Memory B cell (primary cell): Measurements from ENCODE around the gene CYP26C1.
A peak's percentile ranks its signal among the peaks of the same experiment; 100 is the strongest.

ENCODE experiments used
- ATAC-seq: fragments of 150-1000 bp; cut with Tn5 transposase; 2 replicates; pipeline ENCODE4 v1.10.0; 2021; ENCODE audit warnings: low read depth, mild to moderate bottlenecking, moderate library complexity
- DNase-seq, 2 donors: peaks; one replicate each; pipeline ENCODE4 v3.0.0; 2022; ENCODE audit warnings: low spot score in 2 of 2
- H3K27ac Mint-ChIP-seq: one replicate; pipeline ENCODE4 v1.8.0; 2022; ENCODE audit warnings: mild to moderate bottlenecking, moderate library complexity, mixed read lengths
- H3K27me3 Mint-ChIP-seq: one replicate; pipeline ENCODE4 v1.8.0; 2022; ENCODE audit warnings: mixed read lengths
- H3K36me3 Mint-ChIP-seq: one replicate; pipeline ENCODE4 v1.8.0; 2022; ENCODE audit warnings: mild to moderate bottlenecking, mixed read lengths
- H3K4me1 Mint-ChIP-seq: one replicate; pipeline ENCODE4 v1.8.0; 2022; ENCODE audit warnings: mixed read lengths
- H3K4me3 Mint-ChIP-seq: one replicate; pipeline ENCODE4 v1.8.0; 2022; ENCODE audit warnings: mild to moderate bottlenecking, moderate library complexity, mixed read lengths
- H3K9me3 Mint-ChIP-seq: one replicate; pipeline ENCODE4 v1.8.0; 2022; ENCODE audit warnings: mixed read lengths

Gene CYP26C1, protein sequence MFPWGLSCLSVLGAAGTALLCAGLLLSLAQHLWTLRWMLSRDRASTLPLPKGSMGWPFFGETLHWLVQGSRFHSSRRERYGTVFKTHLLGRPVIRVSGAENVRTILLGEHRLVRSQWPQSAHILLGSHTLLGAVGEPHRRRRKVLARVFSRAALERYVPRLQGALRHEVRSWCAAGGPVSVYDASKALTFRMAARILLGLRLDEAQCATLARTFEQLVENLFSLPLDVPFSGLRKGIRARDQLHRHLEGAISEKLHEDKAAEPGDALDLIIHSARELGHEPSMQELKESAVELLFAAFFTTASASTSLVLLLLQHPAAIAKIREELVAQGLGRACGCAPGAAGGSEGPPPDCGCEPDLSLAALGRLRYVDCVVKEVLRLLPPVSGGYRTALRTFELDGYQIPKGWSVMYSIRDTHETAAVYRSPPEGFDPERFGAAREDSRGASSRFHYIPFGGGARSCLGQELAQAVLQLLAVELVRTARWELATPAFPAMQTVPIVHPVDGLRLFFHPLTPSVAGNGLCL

DNA sequence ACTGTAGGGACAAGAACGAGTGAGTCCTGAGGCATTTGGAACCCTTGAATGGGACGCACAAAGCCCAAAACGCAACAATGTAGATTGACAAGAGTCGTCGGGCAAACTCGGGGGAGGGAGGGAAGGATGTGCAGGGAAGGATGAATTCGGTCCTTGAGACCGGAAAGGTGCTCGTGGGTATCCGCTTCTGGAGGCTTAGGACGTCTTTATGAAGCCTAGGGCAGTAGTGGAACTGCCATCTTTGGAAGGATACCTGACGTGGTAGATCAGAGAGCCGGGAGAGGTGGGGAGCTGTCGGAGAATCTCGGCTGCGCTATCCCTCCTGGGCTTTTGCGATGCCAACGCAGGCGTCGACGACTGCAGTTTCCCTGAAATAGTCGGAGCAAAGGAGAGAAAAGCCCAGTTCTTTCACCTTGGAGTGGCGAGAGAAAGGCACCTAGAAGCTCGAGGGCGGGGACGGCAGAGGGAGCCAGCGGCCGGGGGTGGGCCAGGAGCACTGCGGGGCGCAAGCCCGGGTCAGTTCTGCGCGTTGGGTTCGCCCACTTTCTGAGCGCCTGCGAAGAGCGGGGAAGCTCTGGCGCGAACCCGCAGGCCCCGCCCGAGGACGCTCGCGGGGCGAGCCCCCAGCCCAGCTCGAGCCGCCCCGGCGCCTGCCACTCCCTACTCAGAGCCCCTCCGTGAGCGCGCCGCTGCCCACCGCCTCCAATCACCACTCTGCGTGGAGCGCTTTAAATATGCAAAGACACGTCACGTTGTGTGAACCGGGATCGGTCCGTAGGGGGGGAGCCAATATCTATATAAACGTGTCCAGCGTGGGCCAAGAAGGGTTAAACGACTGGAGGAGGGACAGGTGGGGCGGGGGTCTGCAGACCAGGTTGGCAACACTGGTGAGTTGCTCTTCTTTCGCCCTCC lies at the start of gene CYP26C1:
TSS of gene CYP26C1 (plus strand) at position 824 of the 912 bp plus-strand sequence. CDS start 466 bp downstream, outside the sequence.
- Mint-ChIP-seq H3K4me1 (peaks cover 16% of the 10 kb centered on the region), H3K4me3 (peak within 1 kb of the TSS; percentile 82)

DNA sequence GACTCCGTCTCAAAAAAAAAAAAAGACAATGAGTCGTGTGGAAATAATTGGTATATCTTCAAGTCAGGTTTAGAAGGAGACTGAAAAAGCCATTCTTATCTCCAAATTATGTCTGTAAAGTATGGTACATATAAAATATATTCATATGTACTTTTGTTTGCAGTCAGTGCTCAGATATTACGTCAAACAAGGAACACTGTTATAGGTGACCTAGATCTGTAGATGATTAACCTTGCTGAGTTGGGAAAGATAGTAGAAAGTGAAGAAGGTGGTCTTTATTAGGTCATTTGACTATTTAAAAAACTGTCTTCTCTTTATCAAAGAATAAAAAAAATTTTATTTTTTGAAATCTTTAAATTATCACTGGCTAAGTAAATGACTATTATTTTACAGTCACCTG lies 44.9 kb upstream of the CYP26C1 start:
- Mint-ChIP-seq H3K4me3 (no peak overlapping the region), H3K9me3 (no peaks in the 10 kb centered on the region), H3K27ac (no peak overlapping the region), H3K27me3 (no peaks in the 10 kb centered on the region), H3K36me3 (peaks cover 13% of the 10 kb centered on the region), H3K4me1 (no peaks in the 10 kb centered on the region)
- no peak for ATAC-seq
- DNase-seq: no peak

More for the DNA sequence above, at the start of gene CYP26C1:
- DNase-seq: no peak
- Mint-ChIP-seq H3K27ac (no peak within 1 kb of the TSS), H3K9me3 (no peaks in the 10 kb centered on the region), H3K36me3 (peaks cover 22% of the 10 kb centered on the region), H3K27me3 (peaks cover 15% of the 10 kb centered on the region)
- ATAC-seq: no peak

DNA sequence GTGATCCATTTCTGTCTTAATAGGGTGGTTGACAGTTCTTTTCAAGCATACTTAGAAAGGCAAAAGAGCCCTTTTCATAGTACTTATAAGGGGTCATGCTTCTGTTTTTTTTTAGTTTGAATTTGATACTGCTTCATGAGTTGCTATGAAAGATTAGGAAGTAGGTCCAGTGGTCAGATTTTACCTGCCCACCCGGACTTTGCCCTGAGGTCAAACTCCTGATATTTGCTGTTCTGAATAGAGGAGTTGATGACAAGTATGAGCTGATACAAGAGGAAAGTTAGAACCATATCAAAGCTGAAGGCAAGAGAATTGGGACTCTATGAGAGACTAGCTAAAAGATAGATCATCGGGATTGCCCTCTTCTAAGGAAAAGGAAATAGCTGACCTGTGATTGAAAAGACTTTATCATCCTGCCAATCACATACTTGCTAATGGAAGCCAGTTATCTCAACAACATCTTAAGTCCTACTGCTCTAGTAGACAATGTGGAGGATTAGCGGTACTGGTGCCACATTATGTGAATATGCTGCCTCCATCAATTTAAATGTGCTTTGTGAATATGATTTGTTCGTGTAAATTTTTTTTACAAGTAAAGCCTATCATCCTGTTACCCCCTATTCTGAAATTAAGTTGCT lies 37.5 kb upstream of the CYP26C1 start:
- no peaks in the 10 kb centered on the region for H3K4me1 Mint-ChIP-seq
- H3K4me3 Mint-ChIP-seq: no peak overlapping the region
- no peak for ATAC-seq
- no peaks in the 10 kb centered on the region for H3K27me3 Mint-ChIP-seq
- H3K27ac Mint-ChIP-seq: no peak overlapping the region
- DNase-seq: no peak
- peaks cover 36% of the 10 kb centered on the region for H3K36me3 Mint-ChIP-seq
- peaks cover 2% of the 10 kb centered on the region for H3K9me3 Mint-ChIP-seq

DNA sequence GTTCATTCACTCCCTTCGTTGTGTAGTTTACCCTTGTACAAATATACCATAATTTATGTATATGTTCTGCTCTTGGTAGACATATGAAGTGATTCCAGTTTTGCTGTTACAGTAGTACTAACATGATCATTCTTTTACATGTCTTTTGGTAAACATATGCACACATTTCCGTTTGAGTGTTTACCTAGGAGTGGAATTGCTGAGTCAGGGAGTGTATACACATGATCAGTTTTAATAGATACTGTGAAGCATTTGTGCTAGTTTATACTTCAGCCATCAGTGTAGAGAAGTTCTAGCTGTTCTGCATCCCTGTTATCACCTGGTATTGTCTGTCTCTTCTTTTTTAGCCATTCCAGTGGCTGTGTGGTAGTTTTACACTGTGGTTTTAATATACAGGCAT lies 34.5 kb upstream of the CYP26C1 start:
- H3K27me3 Mint-ChIP-seq: no peaks in the 10 kb centered on the region
- ATAC-seq (no peak), DNase-seq (no peak)
- H3K4me1 Mint-ChIP-seq: no peaks in the 10 kb centered on the region
- H3K36me3 Mint-ChIP-seq: peaks cover 31% of the 10 kb centered on the region
- H3K9me3 Mint-ChIP-seq: peaks cover 2% of the 10 kb centered on the region
- H3K27ac Mint-ChIP-seq: no peak overlapping the region
- no peak overlapping the region for H3K4me3 Mint-ChIP-seq

DNA sequence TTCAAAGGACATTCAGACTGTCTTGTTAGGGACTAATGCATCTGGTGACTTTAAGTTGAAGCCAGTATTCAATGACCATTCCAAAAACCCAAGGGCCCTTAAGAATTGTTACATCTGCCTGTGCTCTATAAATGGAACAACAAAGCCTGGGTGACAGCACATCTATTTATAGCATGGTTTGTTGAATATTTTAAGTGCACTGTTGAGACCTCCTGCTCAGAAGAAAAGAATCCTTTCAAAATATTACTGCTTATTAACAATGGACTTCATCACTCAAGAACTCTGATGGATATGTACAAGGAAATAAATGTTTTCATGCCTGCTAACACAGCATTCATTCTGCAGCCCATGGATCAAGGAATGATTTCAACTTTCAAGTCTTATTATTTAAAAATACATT lies 33.1 kb upstream of the CYP26C1 start:
- no peak overlapping the region for H3K4me3 Mint-ChIP-seq
- peaks cover 27% of the 10 kb centered on the region for H3K36me3 Mint-ChIP-seq
- H3K27me3 Mint-ChIP-seq: no peaks in the 10 kb centered on the region
- H3K4me1 Mint-ChIP-seq: no peaks in the 10 kb centered on the region
- no peak for ATAC-seq
- H3K9me3 Mint-ChIP-seq: peaks cover 2% of the 10 kb centered on the region
- no peak for DNase-seq
- no peak overlapping the region for H3K27ac Mint-ChIP-seq

DNA sequence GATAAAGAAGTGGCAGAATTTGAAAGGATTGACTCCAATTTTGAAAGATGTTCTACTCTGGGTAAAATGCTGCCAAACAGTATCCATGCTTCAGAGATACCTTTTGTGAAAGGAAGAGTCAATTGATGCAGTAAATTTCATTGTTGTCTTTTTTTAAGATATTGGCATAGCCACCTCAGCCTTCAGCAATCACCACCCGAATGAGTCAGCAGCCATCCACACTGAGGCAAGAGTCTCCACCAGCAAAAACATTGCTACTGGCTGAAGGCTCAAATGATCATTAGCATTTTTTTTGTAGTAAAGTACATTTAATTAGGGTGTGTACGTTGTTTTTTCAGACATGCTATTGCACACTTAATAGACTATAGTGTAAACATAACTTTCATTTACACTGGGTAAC lies 31.7 kb upstream of the CYP26C1 start:
- Mint-ChIP-seq H3K4me3 (no peak overlapping the region), H3K9me3 (peaks cover 2% of the 10 kb centered on the region), H3K27me3 (no peaks in the 10 kb centered on the region), H3K4me1 (no peaks in the 10 kb centered on the region), H3K27ac (no peak overlapping the region), H3K36me3 (peaks cover 22% of the 10 kb centered on the region)
- ATAC-seq (no peak), DNase-seq (no peak)

DNA sequence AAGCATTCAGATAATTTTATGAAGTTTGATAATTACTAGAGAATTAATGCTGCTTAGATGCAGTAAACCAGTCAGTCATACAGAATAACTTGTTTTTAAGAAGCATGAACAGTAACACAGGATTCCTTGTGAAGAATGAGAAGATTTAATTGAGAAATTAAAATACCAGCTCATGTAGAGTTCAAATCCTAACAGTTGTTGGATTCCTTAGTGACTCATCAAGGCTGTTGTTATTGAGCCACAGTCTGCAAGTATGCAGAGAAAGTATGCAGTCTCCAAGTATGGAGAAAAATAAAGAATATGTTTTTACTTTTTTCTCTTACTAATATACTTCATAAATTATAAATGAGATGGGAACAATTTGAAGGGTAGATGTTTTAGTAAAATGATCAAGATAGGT lies 30.2 kb upstream of the CYP26C1 start:
- no peak for DNase-seq
- H3K4me1 Mint-ChIP-seq: no peaks in the 10 kb centered on the region
- H3K9me3 Mint-ChIP-seq: peaks cover 2% of the 10 kb centered on the region
- H3K27me3 Mint-ChIP-seq: no peaks in the 10 kb centered on the region
- no peak overlapping the region for H3K4me3 Mint-ChIP-seq
- H3K27ac Mint-ChIP-seq: no peak overlapping the region
- no peak for ATAC-seq
- peaks cover 20% of the 10 kb centered on the region for H3K36me3 Mint-ChIP-seq

DNA sequence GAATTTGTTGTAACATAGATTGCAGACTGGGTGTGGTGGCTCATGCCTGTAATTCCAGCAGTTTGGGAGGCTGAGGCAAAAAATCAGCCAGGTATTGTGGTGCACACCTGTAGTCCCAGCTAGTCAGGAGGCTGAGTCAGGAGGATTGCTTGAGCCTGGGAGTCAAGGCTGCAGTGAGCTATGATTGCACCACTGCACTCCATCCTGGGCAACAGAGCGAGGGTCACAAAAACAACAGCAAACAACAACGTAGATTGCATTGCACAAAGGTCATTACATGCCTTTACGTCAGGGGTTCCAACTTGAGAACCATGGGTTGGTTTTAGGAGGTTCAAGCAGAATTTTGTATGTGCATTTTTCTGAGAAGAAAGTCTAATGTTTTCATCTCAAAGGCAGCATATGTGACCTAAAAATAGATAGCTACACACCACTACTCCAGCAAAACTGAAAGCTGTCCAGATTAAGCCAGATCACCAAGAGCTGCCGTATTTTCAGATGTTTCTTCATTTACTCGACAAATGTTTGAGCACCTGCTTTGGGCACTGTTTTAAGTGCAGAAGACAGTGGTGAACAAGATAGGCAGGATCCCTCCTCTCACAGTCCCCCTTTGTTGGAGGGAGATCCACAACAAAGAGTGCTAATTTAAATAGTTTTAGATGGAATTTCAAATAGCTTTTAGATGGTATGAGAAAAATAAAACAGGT lies 28.3 kb upstream of the CYP26C1 start:
- no peak overlapping the region for H3K4me3 Mint-ChIP-seq
- no peaks in the 10 kb centered on the region for H3K4me1 Mint-ChIP-seq
- peaks cover 5% of the 10 kb centered on the region for H3K36me3 Mint-ChIP-seq
- H3K9me3 Mint-ChIP-seq: no peaks in the 10 kb centered on the region
- H3K27me3 Mint-ChIP-seq: no peaks in the 10 kb centered on the region
- DNase-seq (no peak), ATAC-seq (no peak)
- no peak overlapping the region for H3K27ac Mint-ChIP-seq

DNA sequence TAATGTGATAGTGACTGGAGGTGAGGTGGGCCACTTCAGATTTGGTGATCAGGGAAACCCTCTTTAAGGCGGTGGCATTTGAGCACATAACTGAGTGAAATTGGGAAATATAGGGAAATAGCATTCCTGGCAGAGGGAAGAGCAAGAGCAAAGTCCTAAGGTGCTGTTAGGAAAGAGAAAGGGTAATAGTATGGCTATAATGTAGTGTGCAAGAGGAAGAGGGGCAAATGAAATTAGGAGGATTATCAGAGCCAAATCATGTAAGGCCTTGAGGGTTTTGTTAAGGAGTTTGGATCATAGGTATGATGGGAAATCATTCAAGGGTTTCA lies 27.8 kb upstream of the CYP26C1 start:
- no peaks in the 10 kb centered on the region for H3K9me3 Mint-ChIP-seq
- peaks cover 4% of the 10 kb centered on the region for H3K36me3 Mint-ChIP-seq
- no peaks in the 10 kb centered on the region for H3K4me1 Mint-ChIP-seq
- no peak overlapping the region for H3K27ac Mint-ChIP-seq
- ATAC-seq: no peak
- H3K4me3 Mint-ChIP-seq: no peak overlapping the region
- H3K27me3 Mint-ChIP-seq: no peaks in the 10 kb centered on the region
- DNase-seq: no peak

DNA sequence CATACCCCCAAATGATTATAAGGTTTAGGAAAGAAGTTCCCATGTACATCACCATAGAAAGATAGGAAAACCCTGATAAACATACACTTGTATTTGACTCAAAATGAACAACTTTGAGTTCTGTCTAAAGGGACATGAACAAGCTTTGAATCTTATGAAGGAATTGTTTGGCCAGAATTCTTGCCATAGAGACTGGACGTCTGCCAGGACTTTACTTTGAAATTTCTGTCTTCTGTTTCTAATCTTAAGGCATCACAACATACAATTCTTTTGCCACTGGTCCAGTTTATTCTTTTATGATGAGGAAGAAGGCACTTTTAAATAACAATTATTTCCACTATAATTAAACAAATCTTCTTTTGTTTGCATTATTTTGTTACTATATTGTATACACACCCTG lies 26.2 kb upstream of the CYP26C1 start:
- H3K4me1 Mint-ChIP-seq: no peaks in the 10 kb centered on the region
- DNase-seq (no peak), ATAC-seq (no peak)
- no peak overlapping the region for H3K27ac Mint-ChIP-seq
- H3K9me3 Mint-ChIP-seq: no peaks in the 10 kb centered on the region
- H3K4me3 Mint-ChIP-seq: no peak overlapping the region
- peaks cover 3% of the 10 kb centered on the region for H3K36me3 Mint-ChIP-seq
- no peaks in the 10 kb centered on the region for H3K27me3 Mint-ChIP-seq

DNA sequence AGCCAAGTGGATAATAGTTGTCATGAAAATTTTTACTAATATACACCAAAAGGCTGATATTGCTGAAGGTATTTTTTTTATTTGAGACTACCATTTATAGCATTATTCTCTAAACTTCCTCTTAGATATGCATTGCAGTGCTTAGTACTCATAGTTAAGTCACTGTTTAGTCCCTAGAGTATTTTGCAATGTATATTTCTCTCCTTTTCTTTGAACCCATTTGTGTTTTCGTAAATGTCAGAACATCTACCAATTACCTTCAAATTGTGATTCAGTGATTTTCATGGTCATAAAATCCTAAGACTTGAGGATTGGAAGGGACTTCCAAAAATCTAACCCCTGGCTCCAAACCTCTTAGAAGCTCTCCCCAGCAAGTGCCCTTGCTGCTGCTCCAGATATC lies 21.5 kb upstream of the CYP26C1 start:
- no peak overlapping the region for H3K27ac Mint-ChIP-seq
- no peaks in the 10 kb centered on the region for H3K27me3 Mint-ChIP-seq
- DNase-seq: no peak
- no peaks in the 10 kb centered on the region for H3K9me3 Mint-ChIP-seq
- ATAC-seq: no peak
- H3K4me1 Mint-ChIP-seq: peaks cover 6% of the 10 kb centered on the region
- no peak overlapping the region for H3K4me3 Mint-ChIP-seq
- H3K36me3 Mint-ChIP-seq: peaks cover 19% of the 10 kb centered on the region

DNA sequence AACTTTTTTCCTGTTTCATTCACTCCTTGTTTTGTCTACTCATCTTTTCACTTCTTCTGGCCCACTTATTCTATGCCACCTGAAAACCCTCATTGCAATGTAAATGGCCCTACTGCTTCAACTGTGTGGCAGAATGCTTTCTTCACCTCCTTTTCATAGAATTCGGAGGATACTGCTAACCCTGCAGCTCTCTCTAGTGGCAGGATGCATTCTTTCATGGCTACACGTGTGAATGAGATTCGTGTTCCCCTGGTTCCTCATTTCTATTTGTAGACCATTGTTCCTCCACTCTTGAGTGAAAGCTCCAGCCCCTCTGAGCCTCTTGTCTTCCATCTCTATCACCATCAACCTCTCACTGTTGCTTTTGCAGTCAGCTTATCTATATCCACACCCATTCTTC lies 20.9 kb upstream of the CYP26C1 start:
- Mint-ChIP-seq H3K27ac (no peak overlapping the region), H3K36me3 (peaks cover 20% of the 10 kb centered on the region), H3K9me3 (no peaks in the 10 kb centered on the region), H3K4me1 (peaks cover 6% of the 10 kb centered on the region), H3K4me3 (no peak overlapping the region), H3K27me3 (no peaks in the 10 kb centered on the region)
- DNase-seq: no peak
- peak; percentile 71 for ATAC-seq

DNA sequence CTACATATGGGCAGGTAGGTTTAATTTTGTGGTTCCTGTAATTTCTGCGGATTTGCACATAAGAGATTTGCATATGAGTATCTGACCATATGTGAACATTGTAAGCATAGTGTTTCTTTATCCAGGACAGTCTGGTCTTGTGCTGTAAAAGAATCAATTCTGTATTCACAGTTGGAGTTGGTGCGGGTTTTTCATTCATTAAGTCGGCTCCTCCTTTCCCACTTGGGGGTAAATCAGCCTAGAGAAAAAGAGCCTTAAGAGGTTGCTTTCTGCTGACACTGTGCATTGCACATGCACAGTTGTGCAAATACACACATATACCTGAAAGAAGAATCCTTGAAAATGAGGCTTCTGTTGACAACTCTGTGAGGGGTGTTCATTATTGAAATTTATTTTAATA lies 6.1 kb upstream of the CYP26C1 start:
- H3K4me3 Mint-ChIP-seq: no peak overlapping the region
- peaks cover 2% of the 10 kb centered on the region for H3K27me3 Mint-ChIP-seq
- ATAC-seq (no peak), DNase-seq (no peak)
- no peaks in the 10 kb centered on the region for H3K9me3 Mint-ChIP-seq
- H3K27ac Mint-ChIP-seq: no peak overlapping the region
- H3K36me3 Mint-ChIP-seq: peaks cover 20% of the 10 kb centered on the region
- peaks cover 2% of the 10 kb centered on the region for H3K4me1 Mint-ChIP-seq
